Endothelial cell of umbilical vein (primary cell): Measurements from ENCODE around the gene KCNQ1OT1. TPM values are rescaled to one million over a fixed set of nuclear protein-coding genes. Genes with fewer than 3 reads are reported as not detected.

ENCODE experiments used
- BruUV-seq: library from RNA; stranded (reverse); fragments of 400-500 nt; replicated peaks from 2 replicates; lab custom pipeline; 2021; lab: Mats Ljungman, UMichigan
- CTCF ChIA-PET: fragments of 300-600, 350-600 bp; sonication (Branson Sonifier 250); formaldehyde crosslinking; loops from one replicate; lab custom pipeline; 2021; ENCODE audit warnings: antibody characterized with exemption, inconsistent platforms; lab: Charles Lee
- POLR2A ChIA-PET: fragments of 300-600, 350-600 bp; sonication (Branson Sonifier 250); formaldehyde crosslinking; loops from one replicate; lab custom pipeline; 2021; ENCODE audit warnings: antibody characterized with exemption, inconsistent platforms; lab: Charles Lee
- DNase-seq: peaks from one replicate; pipeline ENCODE4 v3.0.0-alpha.2; 2011; ENCODE audit warnings: low read depth, low spot score
- FAIRE-seq: peaks from 2 replicates; lab custom pipeline; 2011; peaks lifted over from hg19 to GRCh38; lab: Jason Lieb, UNC
- H2AFZ ChIP-seq: 2 replicates; pipeline ENCODE4 v1.6.0; 2012; ENCODE audit warnings: low read depth, low read length, control low read depth, inconsistent platforms
- H3K27ac ChIP-seq: 2 replicates; pipeline ENCODE4 v1.5.1; 2011; ENCODE audit warnings: low read depth, mild to moderate bottlenecking, control low read depth, low read length, moderate library complexity; ENCODE audit not compliant: insufficient read depth
- H3K27me3 ChIP-seq, 2 experiments: 2 replicates each; pipeline versions ENCODE4 v1.6.0 to v1.6.1; 2011; ENCODE audit warnings: low read length in 2 of 2, mixed read lengths in 1 of 2; ENCODE audit not compliant: control insufficient read depth in 2 of 2, insufficient read depth in 2 of 2
- H3K36me3 ChIP-seq, 2 experiments: 2 replicates in 1 of 2; 3 replicates in 1 of 2; pipeline ENCODE4 v1.5.1; 2011; ENCODE audit warnings: low read length in 2 of 2, mild to moderate bottlenecking in 1 of 2, moderate library complexity in 1 of 2; ENCODE audit not compliant: control insufficient read depth in 2 of 2, insufficient read depth in 2 of 2; ENCODE audit errors: extremely low read depth in 1 of 2
- H3K4me1 ChIP-seq: 3 replicates; pipeline ENCODE4 v1.5.1; 2011; ENCODE audit warnings: mild to moderate bottlenecking, low read length; ENCODE audit not compliant: control insufficient read depth, insufficient read depth; ENCODE audit errors: extremely low read depth
- H3K4me2 ChIP-seq: 2 replicates; pipeline ENCODE4 v1.6.1; 2011; ENCODE audit warnings: low read length, control low read depth, mixed read lengths; ENCODE audit not compliant: insufficient read depth
- H3K4me3 ChIP-seq, 3 experiments: fragments of 200-600 bp in 1 of 3; sonication (generic), shearing (Covaris generic) in 1 of 3; replicated peaks in 1 of 3; 2 replicates each; pipeline ENCODE4 v1.5.1; 2011 to 2016; ENCODE audit warnings: control low read depth in 3 of 3, low read length in 3 of 3, mild to moderate bottlenecking in 2 of 3, inconsistent platforms in 1 of 3, low read depth in 1 of 3, moderate library complexity in 1 of 3; ENCODE audit not compliant: insufficient read depth in 1 of 3
- H3K79me2 ChIP-seq: 2 replicates; pipeline ENCODE4 v1.6.0; 2012; ENCODE audit warnings: low read length, inconsistent platforms; ENCODE audit not compliant: control insufficient read depth, insufficient read depth
- H3K9ac ChIP-seq: replicated peaks from 2 replicates; pipeline ENCODE3; 2011; ENCODE audit warnings: low read length, control low read depth; ENCODE audit not compliant: insufficient read depth; ENCODE audit errors: extremely low read depth
- H3K9me1 ChIP-seq: replicated peaks from 3 replicates; pipeline ENCODE4 v1.6.0; 2011; ENCODE audit warnings: mild to moderate bottlenecking, low read length; ENCODE audit not compliant: control insufficient read depth, insufficient read depth; ENCODE audit errors: extremely low read depth
- H3K9me3 ChIP-seq: replicated peaks from 2 replicates; pipeline ENCODE4 v1.5.1; 2012; ENCODE audit warnings: low read length, inconsistent platforms; ENCODE audit not compliant: control insufficient read depth, insufficient read depth
- H4K20me1 ChIP-seq: replicated peaks from 2 replicates; pipeline ENCODE3; 2011; ENCODE audit warnings: mild to moderate bottlenecking, low read length; ENCODE audit not compliant: control insufficient read depth, insufficient read depth; ENCODE audit errors: extremely low read depth
- CTCF ChIP-seq, 2 donors: IDR thresholded peaks; 1 replicate in 1 of 2; 2 replicates in 1 of 2; pipeline ENCODE4 v1.5.1; 2011; ENCODE audit warnings: low read length in 2 of 2, mild to moderate bottlenecking in 2 of 2, moderate library complexity in 2 of 2, control low read depth in 1 of 2, inconsistent platforms in 1 of 2, low read depth in 1 of 2; ENCODE audit not compliant: insufficient read depth in 1 of 2; ENCODE audit errors: extremely low read depth in 1 of 2
- EZH2 ChIP-seq: IDR thresholded peaks from 2 replicates; pipeline ENCODE4 v1.6.1; 2012; ENCODE audit warnings: borderline replicate concordance, low read depth, mild to moderate bottlenecking, moderate library complexity, low read length, inconsistent platforms; ENCODE audit not compliant: severe bottlenecking
- FOS ChIP-seq: IDR thresholded peaks from 2 replicates; pipeline ENCODE4 v1.6.1; 2011; ENCODE audit warnings: mild to moderate bottlenecking, low read length, moderate library complexity, borderline replicate concordance; ENCODE audit not compliant: insufficient read depth
- GATA2 ChIP-seq: IDR thresholded peaks from 2 replicates; pipeline ENCODE4 v1.7.0; 2011; ENCODE audit warnings: low read depth, mild to moderate bottlenecking, moderate library complexity, mixed read lengths, low read length; ENCODE audit not compliant: insufficient read length, insufficient read depth
- JUN ChIP-seq: IDR thresholded peaks from 2 replicates; pipeline ENCODE4 v1.6.1; 2011; ENCODE audit warnings: borderline replicate concordance, low read depth; ENCODE audit not compliant: insufficient read length, insufficient read depth
- MAX ChIP-seq: IDR thresholded peaks from 2 replicates; pipeline ENCODE4 v1.6.1; 2011; ENCODE audit not compliant: insufficient read depth, insufficient read length
- MYC ChIP-seq: IDR thresholded peaks from one replicate; pipeline ENCODE4 v1.6.1; 2011; ENCODE audit warnings: mild to moderate bottlenecking, low read depth, low read length
- POLR2A ChIP-seq: IDR thresholded peaks from 2 replicates; pipeline ENCODE4 v1.6.1; 2012; ENCODE audit warnings: low read depth, mild to moderate bottlenecking, control low read depth, low read length
- POLR2AphosphoS5 ChIP-seq: IDR thresholded peaks from 2 replicates; pipeline ENCODE4 v1.6.1; 2012; ENCODE audit warnings: low read depth, mild to moderate bottlenecking, control low read depth, low read length, moderate library complexity; ENCODE audit not compliant: insufficient read depth
- dilution Hi-C: fragments of 300-500 bp; cut with MboI; formaldehyde crosslinking; loops from one replicate; pipeline ENCODE4 v1.15.0; 2019; ENCODE audit warnings: low sequenced_read_pairs; ENCODE audit not compliant: extremely low pct_ligation_motif_present
- intact Hi-C: fragments of 100-400 bp; cut with micrococcal nuclease; formaldehyde crosslinking; loops from one replicate; pipeline ENCODE4 v1.10.0; 2022
- polyA plus RNA-seq, 4 experiments: library from polyadenylated mRNA; depleted of rRNA in 3 of 4; stranded (reverse) in 3 of 4; unstranded in 1 of 4; fragments of >200 nt; gene quantifications; 2 replicates each; pipeline versions ENCODE4 v1.2.1 to v1.2.3, GENCODE V29; 2011 to 2012; ENCODE audit warnings: missing spikeins in 1 of 4
- total RNA-seq: library from RNA; stranded (reverse); gene quantifications from 2 replicates; pipeline ENCODE4 v1.2.3, GENCODE V29; 2021

The KCNQ1OT1 gene
- total and polyA plus RNA-seq, 2 donors (not counting 3 experiments of a cell fraction or from before 2014, with no cell fraction given), result 0.11 to 1.8 TPM

GRCh38 chr11:2748061-2748813, 48.4 kb upstream of the KCNQ1OT1 start:
- Histone ChIP-seq H3K36me3 (no peaks in the 10 kb centered on the region), H2AFZ (no peak overlapping the region), H3K9me1 (no peaks in the 10 kb centered on the region), H3K27ac (no peak overlapping the region), H4K20me1 (no peaks in the 10 kb centered on the region), H3K9me3 (no peaks in the 10 kb centered on the region), H3K4me3 (no peak overlapping the region), H3K4me2 (no peak overlapping the region), H3K79me2 (no peaks in the 10 kb centered on the region), H3K9ac (no peak overlapping the region), H3K27me3 (no peaks in the 10 kb centered on the region), H3K4me1 (no peaks in the 10 kb centered on the region)
- ChIA-PET CTCF (no interaction called here), POLR2A (interaction anchor here (0.6 kb wide), 1 partner anchor 188 kb away, joined by 7 read pairs; no protein-coding TSS in a partner anchor)
- no peak for TF ChIP-seq POLR2AphosphoS5
- TF ChIP-seq MAX, result no peak
- TF ChIP-seq JUN, result no peak
- no peak for TF ChIP-seq CTCF (IDR thresholded peaks at IDR 0.05; ENCODE audit: extremely low read depth in 1 of 2, insufficient read depth in 1 of 2, low read depth in 1 of 2, low read length in 2 of 2)
- TF ChIP-seq MYC, result no peak
- no peak for TF ChIP-seq GATA2
- TF ChIP-seq EZH2, result no peak
- TF ChIP-seq FOS, result no peak
- TF ChIP-seq POLR2A, result no peak
- DNase-seq, result no peak
- dilution Hi-C loops (no loop called here), intact Hi-C loops (no loop called here)
- FAIRE-seq, result no peak
- no TSS peak for BruUV-seq
